WTC11 (cell line): ENCODE data around the gene S100B. TPM values are rescaled to one million over a fixed set of nuclear protein-coding genes. Genes with fewer than 3 reads are reported as not detected.

Experiments
- ATAC-seq: fragments of 200-7000 bp; cut with Tn5 transposase; 2 replicates; pipeline ENCODE4 v1.10.0; 2021; ENCODE audit warnings: mild to moderate bottlenecking, moderate library complexity
- CTCF ChIA-PET: fragments of 300-600 bp; sonication (Branson Sonifier 250); formaldehyde crosslinking; loops from one replicate; lab custom pipeline; 2021; ENCODE audit warnings: antibody characterized with exemption; lab: Charles Lee
- POLR2A ChIA-PET: fragments of 350-600 bp; sonication (Branson Sonifier 250); formaldehyde crosslinking; loops from one replicate; lab custom pipeline; 2021; ENCODE audit warnings: antibody characterized with exemption; lab: Charles Lee
- DNase-seq: peaks from one replicate; pipeline ENCODE4 v3.0.0; 2021; ENCODE audit warnings: low spot score
- H3K27ac Mint-ChIP-seq: 2 replicates; pipeline ENCODE4 v1.8.0; 2021; ENCODE audit warnings: mixed read lengths
- H3K27me3 Mint-ChIP-seq: 2 replicates; pipeline ENCODE4 v1.8.0; 2021; ENCODE audit warnings: low read depth, mild to moderate bottlenecking, moderate library complexity, mixed read lengths
- H3K36me3 Mint-ChIP-seq: 2 replicates; pipeline ENCODE4 v1.8.0; 2021; ENCODE audit warnings: mixed read lengths
- H3K4me1 Mint-ChIP-seq: 2 replicates; pipeline ENCODE4 v1.8.0; 2022; ENCODE audit warnings: mixed read lengths
- H3K4me3 Mint-ChIP-seq: 2 replicates; pipeline ENCODE4 v1.8.0; 2021; ENCODE audit warnings: mild to moderate bottlenecking, moderate library complexity, mixed read lengths
- H3K9me3 Mint-ChIP-seq: 2 replicates; pipeline ENCODE4 v1.8.0; 2021; ENCODE audit warnings: mixed read lengths
- ARID4B ChIP-seq: sonication (generic); formaldehyde crosslinking; IDR thresholded peaks from 2 replicates; pipeline ENCODE4 v1.8.0; 2023; ENCODE audit warnings: missing genetic modification reagents, mild to moderate bottlenecking, borderline replicate concordance
- CBFB ChIP-seq: sonication (generic); formaldehyde crosslinking; IDR thresholded peaks from 2 replicates; pipeline ENCODE4 v1.8.1; 2022; ENCODE audit warnings: mild to moderate bottlenecking, low read depth, missing genetic modification reagents
- CTCF ChIP-seq: fragments of 200-600 bp; IDR thresholded peaks from 2 replicates; pipeline ENCODE4 v1.8.0; 2022; ENCODE audit warnings: antibody characterized with exemption
- FOXJ3 ChIP-seq: sonication (generic); formaldehyde crosslinking; IDR thresholded peaks from 2 replicates; pipeline ENCODE4 v1.9.0; 2021; ENCODE audit warnings: missing genetic modification reagents, mild to moderate bottlenecking, borderline replicate concordance
- FOXK1 ChIP-seq: sonication (generic); formaldehyde crosslinking; IDR thresholded peaks from 2 replicates; pipeline ENCODE4 v1.8.0; 2022; ENCODE audit warnings: mild to moderate bottlenecking, moderate library complexity, missing genetic modification reagents
- GRHL2 ChIP-seq: fragments of 250-450 bp; sonication (Bioruptor Pico); IDR thresholded peaks from 2 replicates; pipeline ENCODE4 v1.8.0; 2022; ENCODE audit warnings: mild to moderate bottlenecking, moderate library complexity; ENCODE audit not compliant: insufficient replicate concordance, severe bottlenecking
- GTF2I ChIP-seq: fragments of 250-450 bp; sonication (Bioruptor Pico); conservative IDR thresholded peaks from 2 replicates; pipeline ENCODE4 v1.4.0; 2021; ENCODE audit warnings: mild to moderate bottlenecking
- PRRX2 ChIP-seq: fragments of 250-450 bp; sonication (Bioruptor Pico); IDR thresholded peaks from 2 replicates; pipeline ENCODE4 v1.8.0; 2021; ENCODE audit warnings: mild to moderate bottlenecking
- SMAD4 ChIP-seq: sonication (generic); formaldehyde crosslinking; IDR thresholded peaks from 2 replicates; pipeline ENCODE4 v1.8.0; 2022; ENCODE audit warnings: mild to moderate bottlenecking, missing genetic modification reagents
- TEAD4 ChIP-seq: sonication (generic); formaldehyde crosslinking; IDR thresholded peaks from 2 replicates; pipeline ENCODE4 v1.8.0; 2022; ENCODE audit warnings: mild to moderate bottlenecking, missing genetic modification reagents
- TP53 ChIP-seq: sonication (generic); formaldehyde crosslinking; IDR thresholded peaks from 2 replicates; pipeline ENCODE4 v1.8.1; 2023; ENCODE audit warnings: mild to moderate bottlenecking, missing genetic modification reagents
- ZNF121 ChIP-seq: sonication (generic); formaldehyde crosslinking; IDR thresholded peaks from 2 replicates; pipeline ENCODE4 v1.8.0; 2023; ENCODE audit warnings: missing genetic modification reagents
- ZNF232 ChIP-seq: sonication (generic); formaldehyde crosslinking; IDR thresholded peaks from 2 replicates; pipeline ENCODE4 v1.8.0; 2022; ENCODE audit warnings: mild to moderate bottlenecking, missing genetic modification reagents
- ZNF263 ChIP-seq: sonication (generic); formaldehyde crosslinking; IDR thresholded peaks from 2 replicates; pipeline ENCODE4 v1.8.1; 2022; ENCODE audit warnings: low read depth, mild to moderate bottlenecking, moderate library complexity, missing genetic modification reagents
- ZNF396 ChIP-seq: fragments of 250-450 bp; sonication (Bioruptor Pico); IDR thresholded peaks from 2 replicates; pipeline ENCODE4 v1.8.0; 2021; ENCODE audit warnings: mild to moderate bottlenecking, moderate library complexity, borderline replicate concordance
- ZNF423 ChIP-seq: fragments of 250-450 bp; sonication (Bioruptor Pico); IDR thresholded peaks from 2 replicates; pipeline ENCODE4 v2.1.2; 2022; ENCODE audit warnings: mild to moderate bottlenecking, moderate library complexity
- total RNA-seq: library from RNA; stranded (reverse); gene quantifications from 3 replicates; pipeline ENCODE4 v1.2.3, GENCODE V29; 2021
- TF ChIP-seq, protein P1 (sequence below): fragments of 250-450 bp; sonication (Bioruptor Pico); IDR thresholded peaks from 2 replicates; pipeline ENCODE4 v1.9.0; 2021; ENCODE audit warnings: mild to moderate bottlenecking
- TF ChIP-seq, protein P2 (sequence below): sonication (generic); formaldehyde crosslinking; IDR thresholded peaks from 2 replicates; pipeline ENCODE4 v1.8.1; 2023; ENCODE audit warnings: mild to moderate bottlenecking, moderate library complexity, missing genetic modification reagents

S100B gene
- total RNA-seq, 1 experiment from 2014 or later = 0.46 TPM

DNA sequence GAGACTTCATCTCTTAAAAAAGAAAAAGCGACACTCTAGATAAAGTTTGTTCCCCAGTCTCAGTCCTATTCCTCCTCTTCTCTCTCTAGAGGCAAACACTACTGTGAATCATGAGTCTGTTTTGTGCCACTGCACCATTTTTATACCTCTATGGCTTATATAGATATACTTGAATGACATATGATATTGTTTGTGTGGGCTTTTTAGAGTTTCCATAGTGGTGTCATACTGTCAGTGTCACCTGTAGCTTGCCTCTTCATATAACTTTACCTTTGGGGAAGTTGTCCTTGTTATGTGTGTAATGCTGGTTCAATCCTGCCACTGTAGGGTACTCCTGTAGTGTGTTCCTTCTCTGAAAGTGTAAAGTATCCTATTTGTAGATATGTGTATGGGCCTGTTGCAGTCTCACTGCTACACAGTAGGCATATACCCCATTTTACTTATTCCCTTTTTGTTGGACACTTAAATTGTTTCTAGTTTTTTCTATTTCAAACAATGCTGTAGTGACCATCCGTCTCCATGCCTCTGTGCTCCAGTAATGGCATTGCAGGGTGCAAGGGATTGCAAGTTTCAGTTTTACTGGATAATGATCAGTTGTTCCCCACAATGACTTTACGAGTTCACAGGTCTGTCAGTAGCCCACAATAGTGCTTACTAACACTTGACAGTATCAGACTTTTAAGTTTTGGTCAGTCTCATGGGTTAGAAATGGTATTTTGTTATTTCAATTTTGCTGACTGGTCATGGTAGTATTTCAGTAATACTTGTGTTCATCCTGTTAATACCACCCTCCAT, 33.3 kb upstream of the S100B start:
- H3K27me3 Mint-ChIP-seq = peaks cover 2% of the 10 kb centered on the region; the same call in 1 of the 2 replicates
- ATAC-seq = no peak
- peak overlapping the region; percentile 56; the same call in 1 of the 2 replicates for H3K27ac Mint-ChIP-seq
- H3K9me3 Mint-ChIP-seq = peaks cover 3% of the 10 kb centered on the region; the same call in 1 of the 2 replicates
- CTCF ChIA-PET = no interaction called here
- DNase-seq = no peak
- no peak overlapping the region for H3K4me3 Mint-ChIP-seq
- peaks cover 25% of the 10 kb centered on the region for H3K36me3 Mint-ChIP-seq
- POLR2A ChIA-PET = no interaction called here
- peaks cover 28% of the 10 kb centered on the region for H3K4me1 Mint-ChIP-seq
- TF ChIP-seq FOXJ3 (CRISPR knock-in tag) (no peak), CBFB (no peak), GRHL2 (CRISPR knock-in tag) (no peak), ZNF121 (CRISPR knock-in tag) (no peak), ZNF232 (CRISPR knock-in tag) (no peak), PRRX2 (CRISPR knock-in tag) (no peak), ZNF396 (CRISPR knock-in tag) (no peak), GTF2I (CRISPR knock-in tag) (no peak), ZNF423 (CRISPR knock-in tag) (no peak), TEAD4 (CRISPR knock-in tag) (no peak), ARID4B (CRISPR knock-in tag) (no peak), CTCF (no peak), FOXK1 (CRISPR knock-in tag) (no peak), SMAD4 (CRISPR knock-in tag) (no peak), TP53 (CRISPR knock-in tag) (no peak), ZNF263 (CRISPR knock-in tag) (no peak)
- TF ChIP-seq, protein P1, sequence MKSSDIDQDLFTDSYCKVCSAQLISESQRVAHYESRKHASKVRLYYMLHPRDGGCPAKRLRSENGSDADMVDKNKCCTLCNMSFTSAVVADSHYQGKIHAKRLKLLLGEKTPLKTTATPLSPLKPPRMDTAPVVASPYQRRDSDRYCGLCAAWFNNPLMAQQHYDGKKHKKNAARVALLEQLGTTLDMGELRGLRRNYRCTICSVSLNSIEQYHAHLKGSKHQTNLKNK (CRISPR knock-in tag) = no peak
- TF ChIP-seq, protein P2, sequence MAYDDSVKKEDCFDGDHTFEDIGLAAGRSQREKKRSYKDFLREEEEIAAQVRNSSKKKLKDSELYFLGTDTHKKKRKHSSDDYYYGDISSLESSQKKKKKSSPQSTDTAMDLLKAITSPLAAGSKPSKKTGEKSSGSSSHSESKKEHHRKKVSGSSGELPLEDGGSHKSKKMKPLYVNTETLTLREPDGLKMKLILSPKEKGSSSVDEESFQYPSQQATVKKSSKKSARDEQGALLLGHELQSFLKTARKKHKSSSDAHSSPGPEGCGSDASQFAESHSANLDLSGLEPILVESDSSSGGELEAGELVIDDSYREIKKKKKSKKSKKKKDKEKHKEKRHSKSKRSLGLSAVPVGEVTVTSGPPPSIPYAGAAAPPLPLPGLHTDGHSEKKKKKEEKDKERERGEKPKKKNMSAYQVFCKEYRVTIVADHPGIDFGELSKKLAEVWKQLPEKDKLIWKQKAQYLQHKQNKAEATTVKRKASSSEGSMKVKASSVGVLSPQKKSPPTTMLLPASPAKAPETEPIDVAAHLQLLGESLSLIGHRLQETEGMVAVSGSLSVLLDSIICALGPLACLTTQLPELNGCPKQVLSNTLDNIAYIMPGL (CRISPR knock-in tag) = no peak
- TF ChIP-seq, all 79 proteins: peak for 0
